Measurements from ENCODE around the gene TUBB.

DNA sequence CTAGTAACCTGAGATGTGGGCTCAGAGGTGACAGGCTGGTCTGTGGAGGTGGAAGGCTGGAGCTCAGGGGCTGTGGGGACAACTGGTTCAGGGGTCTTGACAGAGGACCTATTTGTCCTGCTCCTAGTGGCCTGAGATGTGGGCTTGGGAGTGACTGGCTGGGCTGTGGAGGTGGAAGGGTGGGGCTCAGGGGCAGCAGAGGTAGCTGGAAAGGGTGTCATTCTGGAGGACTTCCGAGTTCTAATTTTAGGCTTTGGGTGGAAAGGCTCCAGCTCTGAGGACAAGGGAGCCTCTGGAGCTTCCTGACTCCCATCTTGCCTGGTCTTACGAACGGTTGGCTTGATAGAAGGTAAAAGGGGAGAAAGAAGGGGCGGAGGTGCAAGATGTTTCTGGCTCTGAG is 14.5 kb upstream of the TUBB start:
- TF ChIP-seq, protein P1, sequence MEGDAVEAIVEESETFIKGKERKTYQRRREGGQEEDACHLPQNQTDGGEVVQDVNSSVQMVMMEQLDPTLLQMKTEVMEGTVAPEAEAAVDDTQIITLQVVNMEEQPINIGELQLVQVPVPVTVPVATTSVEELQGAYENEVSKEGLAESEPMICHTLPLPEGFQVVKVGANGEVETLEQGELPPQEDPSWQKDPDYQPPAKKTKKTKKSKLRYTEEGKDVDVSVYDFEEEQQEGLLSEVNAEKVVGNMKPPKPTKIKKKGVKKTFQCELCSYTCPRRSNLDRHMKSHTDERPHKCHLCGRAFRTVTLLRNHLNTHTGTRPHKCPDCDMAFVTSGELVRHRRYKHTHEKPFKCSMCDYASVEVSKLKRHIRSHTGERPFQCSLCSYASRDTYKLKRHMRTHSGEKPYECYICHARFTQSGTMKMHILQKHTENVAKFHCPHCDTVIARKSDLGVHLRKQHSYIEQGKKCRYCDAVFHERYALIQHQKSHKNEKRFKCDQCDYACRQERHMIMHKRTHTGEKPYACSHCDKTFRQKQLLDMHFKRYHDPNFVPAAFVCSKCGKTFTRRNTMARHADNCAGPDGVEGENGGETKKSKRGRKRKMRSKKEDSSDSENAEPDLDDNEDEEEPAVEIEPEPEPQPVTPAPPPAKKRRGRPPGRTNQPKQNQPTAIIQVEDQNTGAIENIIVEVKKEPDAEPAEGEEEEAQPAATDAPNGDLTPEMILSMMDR (IDR thresholded peaks at IDR 0.05): no peak
- no peak for TF ChIP-seq POLR2A (IDR thresholded peaks at IDR 0.05)
